CD4-positive, alpha-beta T cell treated with Interleukin-1 beta for 1 hour (primary cell): Measurements from ENCODE around the gene GSX1.

Experiments used
- DNase-seq, 2 donors: peaks; one replicate each; pipeline ENCODE4 v3.0.0-alpha.2; 2020 to 2022

The GSX1 gene

GRCh38 chr13:27835799-27836198 lies 43.5 kb downstream of the GSX1 start:
- no peak for DNase-seq

- no peak for DNase-seq
Observed at GRCh38 chr13:27839809-27840467, 47.7 kb downstream of the GSX1 start.

GRCh38 chr13:27842571-27842970 lies 50.3 kb downstream of the GSX1 start:
- no peak for DNase-seq
